HG02759 (cell line): ENCODE data around the gene LAMA5.
A peak's percentile ranks its signal among the peaks of the same experiment; 100 is the strongest.
"Not testable (repeated sequence)": the region's sequence is repeated elsewhere in the genome, so short reads cannot be mapped to it uniquely, and the experiment has no call there.

Source experiments
- ATAC-seq: cut with Tn5 transposase; IDR thresholded peaks from one replicate; pipeline ENCODE4 v1.9.1; 2021; ENCODE audit warnings: mild to moderate bottlenecking, moderate library complexity; ENCODE audit not compliant: unreplicated experiment

The LAMA5 gene

DNA sequence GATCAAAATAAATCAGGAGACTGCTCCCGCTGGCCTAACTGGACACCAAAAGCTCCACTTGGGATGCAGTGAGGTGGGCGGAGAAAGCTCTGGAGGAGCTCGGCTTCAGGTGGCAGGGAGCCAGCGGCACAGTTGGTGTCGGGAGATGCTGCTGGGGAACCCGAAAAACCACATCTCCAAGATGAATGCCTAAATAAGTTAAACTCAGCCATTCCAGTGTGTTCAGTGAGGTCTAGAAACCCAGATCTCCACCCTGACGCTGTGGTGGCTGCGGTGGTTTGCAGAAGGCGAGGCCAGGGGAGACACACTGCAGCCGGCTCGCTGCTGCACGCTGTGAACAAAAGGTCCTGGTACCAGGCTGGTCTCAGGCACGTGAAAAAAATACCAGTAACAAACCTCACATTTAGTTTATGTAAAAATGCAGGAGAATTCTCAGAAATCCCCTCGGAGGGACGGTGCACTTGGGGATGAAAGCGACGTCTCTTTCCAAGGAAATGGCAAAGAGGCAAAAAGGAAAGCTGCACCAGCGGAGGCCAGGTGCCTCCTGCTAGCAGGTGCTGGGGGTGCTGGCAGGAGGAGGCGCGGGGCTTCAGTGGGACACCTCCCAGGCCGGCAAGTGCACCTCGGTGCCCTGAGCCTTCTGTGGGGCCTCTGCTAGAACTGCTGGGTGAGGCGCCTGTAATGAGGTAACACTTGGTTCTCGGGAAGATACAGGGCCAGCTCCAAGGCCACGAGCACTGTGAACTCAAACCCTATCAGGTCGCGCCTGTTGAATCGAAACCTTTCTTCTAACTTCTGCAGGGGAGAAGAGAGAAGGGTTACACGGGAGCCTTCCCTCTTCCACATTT is 23.4 kb upstream of the LAMA5 start:
- ATAC-seq = no peak

GRCh38 chr20:62389601-62390087 is 22.5 kb upstream of the LAMA5 start:
- no peak for ATAC-seq

DNA sequence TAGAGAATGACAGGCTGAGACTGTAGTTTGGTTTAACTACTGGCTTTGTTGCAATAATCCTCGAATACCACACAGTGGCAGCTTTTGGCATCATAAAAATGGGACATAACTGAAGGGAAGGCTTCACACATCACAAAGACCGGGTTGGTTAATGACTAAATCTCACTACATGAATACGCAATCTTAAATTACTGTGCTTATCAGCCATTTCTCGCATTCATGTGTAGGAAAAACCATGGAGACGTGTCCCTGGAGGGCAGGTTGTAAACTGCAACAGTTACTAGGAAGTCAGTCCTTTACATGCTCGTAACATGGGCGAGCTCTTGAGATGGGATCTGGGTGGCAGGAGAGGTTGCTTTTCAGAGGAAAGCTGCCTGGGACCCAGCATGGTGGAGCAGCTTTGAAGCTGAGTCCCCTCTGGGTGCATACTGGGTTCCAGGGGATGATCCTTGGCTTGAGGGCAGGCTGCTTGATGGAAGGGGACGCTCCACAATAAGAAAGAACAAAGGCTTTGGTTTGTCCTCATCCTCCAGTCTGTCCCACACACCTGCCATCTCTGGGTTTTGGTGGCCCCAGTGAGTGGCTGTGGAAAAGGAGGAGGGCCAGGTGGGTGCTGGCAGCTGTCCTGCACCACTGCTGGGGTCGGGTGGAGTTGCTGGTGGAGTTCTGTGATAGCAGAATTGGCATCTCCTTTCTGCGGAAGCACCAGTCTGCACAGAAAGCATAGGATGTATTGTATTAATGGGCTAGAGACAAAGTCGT is 21.9 kb upstream of the LAMA5 start:
- no peak for ATAC-seq

- ATAC-seq = no peak
These were observed 21.0 kb upstream of the LAMA5 start for GRCh38 chr20:62387933-62388635.

DNA sequence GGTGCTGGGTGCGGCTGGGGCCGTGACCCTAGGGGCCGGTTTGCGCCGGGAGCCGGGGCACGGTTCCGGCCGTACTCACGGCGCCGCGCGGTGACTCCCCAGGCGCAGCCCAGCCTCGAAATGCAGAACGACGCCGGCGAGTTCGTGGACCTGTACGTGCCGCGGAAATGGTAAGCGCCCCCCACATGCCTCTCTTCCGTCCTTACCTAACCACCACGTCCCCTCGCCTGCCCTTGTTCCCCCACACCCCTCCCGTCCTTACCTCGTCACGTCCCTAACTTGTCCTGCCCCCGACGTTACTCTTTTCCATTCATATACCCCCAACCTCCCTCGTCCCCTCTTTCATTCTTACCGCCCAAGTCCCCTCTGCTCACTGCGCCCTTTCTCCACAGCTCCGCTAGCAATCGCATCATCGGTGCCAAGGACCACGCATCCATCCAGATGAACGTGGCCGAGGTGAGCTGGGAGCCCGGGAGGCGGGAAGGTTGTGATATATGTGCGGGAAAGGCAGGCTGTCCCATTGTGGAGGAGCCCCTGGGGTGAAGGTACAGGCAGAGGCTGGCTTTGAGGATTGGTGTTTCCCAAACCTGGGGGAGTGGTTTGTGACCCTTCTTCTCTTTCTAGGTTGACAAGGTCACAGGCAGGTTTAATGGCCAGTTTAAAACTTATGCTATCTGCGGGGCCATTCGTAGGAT is 20.3 kb upstream of the LAMA5 start:
- ATAC-seq = no peak

DNA sequence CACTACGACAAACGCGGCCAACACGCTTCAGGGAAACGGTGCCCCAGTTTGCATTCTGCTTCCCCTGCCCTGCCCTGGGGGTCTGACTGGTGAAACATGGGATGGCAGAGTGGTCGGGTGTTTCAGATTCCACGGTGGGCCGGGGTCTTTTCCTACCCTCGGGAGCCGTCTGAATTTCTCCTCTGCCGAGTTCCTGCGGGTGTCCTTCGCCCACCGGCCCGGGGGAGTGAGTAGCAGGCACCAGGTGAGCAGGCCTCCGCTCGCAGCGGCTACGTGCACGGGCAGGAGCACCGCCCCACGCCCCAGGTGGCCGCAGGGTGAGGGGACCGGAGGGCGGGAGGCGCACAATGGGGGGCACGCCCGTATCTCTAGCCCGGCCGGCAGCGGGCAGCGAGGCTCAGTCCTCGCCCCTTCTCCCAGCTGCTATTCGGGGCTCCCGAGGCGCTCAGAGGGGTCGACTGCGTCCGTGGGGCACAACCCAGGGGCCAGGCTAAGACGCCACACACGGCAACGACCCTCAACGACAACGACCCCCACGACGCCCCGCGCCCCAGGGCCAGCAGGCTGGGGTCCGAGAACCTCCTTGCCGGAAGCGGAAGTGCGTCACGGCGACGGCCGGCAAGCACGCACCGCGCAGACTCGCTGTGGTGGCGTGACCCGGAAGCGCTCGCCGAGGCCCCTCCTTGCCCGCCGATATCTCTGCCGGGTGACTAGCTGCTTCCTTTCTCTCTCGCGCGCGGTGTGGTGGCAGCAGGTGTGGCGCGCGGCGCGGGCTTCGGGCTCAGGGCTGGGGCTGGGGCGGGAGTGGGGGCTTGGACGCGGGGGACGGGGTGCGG is 19.5 kb upstream of the LAMA5 start, which contains the start of gene RPS21:
Gene RPS21, plus strand, starts transcription at position 721 of the 836 bp plus-strand sequence. CDS start 236 bp downstream, outside the sequence.
- ATAC-seq = peak; percentile 87

DNA sequence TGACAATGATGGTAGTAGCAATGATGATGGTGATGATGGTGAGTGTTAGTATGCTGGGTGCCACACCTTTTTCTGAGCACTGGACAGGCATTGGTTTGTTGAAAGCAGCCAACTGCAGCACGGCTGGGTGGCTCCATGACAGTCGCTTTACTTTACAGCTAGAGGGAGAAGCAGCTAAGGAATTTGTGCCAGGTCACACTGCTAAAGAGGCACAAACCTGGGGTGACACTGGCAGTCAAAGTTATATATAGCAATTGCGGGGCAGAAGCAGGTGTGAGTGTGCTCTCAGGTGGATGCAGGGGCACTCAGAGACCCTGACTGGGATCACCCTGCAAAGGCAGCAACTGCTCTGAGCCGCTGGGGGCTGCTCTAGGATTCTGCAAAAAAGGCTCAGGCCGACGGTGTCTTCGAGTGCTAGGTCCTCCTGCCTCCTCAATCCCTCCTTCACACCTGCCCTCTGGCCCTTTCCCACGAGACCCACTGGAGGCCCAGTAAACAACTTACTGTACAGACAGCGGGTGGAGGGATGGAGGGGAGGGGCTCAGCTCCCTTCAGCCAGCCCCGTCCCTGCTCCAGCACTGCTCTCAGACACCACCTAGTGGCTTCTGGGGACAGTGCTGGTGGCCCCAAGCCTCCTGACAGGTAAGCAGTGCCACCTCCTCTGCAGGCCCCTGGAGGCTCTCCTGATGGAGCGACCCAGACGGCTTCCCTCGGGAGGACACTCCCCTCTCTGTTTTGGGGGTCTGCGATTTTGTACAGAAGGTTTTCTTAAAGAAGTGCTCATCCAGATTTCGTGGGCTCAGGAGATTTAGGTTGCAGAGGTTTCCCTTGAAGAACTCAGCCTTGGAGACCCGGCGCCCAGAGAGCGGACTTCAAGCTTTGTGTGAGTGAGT is 15.4 kb upstream of the LAMA5 start:
- peak; percentile 70 for ATAC-seq

DNA sequence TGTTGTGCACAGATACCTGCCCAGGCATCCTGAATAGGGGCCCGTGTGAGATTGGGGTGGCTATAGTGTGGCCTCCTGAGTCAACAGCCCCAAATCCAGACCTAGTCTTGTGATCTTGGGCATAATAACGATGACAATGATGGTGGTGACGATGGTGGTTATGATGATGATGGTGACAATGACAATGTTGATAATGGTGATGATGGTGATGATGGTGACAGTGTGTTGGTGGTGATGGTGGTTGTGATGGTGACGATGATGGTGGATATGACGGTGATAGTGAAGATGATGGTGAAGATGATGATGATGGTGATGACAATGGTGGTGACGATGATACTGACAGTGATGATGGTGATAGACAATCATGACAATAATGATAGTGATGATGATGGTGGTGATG is 14.7 kb upstream of the LAMA5 start:
- no peak for ATAC-seq

- no peak for ATAC-seq
These were observed 14.2 kb upstream of the LAMA5 start for GRCh38 chr20:62381202-62381797.

DNA sequence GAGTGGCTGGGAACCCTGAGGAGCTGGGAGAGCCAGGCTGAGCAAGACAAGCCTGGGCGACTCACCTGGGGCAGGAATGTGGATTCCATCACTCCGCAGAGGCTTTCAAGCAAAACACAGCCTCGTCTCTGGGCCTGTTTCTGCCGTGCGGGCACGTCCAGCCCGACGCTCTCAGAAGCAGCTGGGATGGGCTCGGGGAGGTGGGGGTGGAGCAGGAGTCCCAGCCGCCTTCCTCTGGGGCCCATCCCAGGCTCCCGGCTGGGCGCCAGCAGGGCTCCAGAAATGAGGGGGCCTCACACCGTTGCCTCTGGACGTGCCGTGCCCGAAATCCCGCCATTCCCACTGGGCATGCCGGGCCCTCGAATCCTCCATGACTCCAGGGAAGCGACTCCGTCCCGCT is 11.1 kb upstream of the LAMA5 start:
- no peak for ATAC-seq

GRCh38 chr20:62377615-62378178 is 10.6 kb upstream of the LAMA5 start:
- ATAC-seq = no peak

GRCh38 chr20:62377064-62377461 is 10.0 kb upstream of the LAMA5 start:
- no peak for ATAC-seq

DNA sequence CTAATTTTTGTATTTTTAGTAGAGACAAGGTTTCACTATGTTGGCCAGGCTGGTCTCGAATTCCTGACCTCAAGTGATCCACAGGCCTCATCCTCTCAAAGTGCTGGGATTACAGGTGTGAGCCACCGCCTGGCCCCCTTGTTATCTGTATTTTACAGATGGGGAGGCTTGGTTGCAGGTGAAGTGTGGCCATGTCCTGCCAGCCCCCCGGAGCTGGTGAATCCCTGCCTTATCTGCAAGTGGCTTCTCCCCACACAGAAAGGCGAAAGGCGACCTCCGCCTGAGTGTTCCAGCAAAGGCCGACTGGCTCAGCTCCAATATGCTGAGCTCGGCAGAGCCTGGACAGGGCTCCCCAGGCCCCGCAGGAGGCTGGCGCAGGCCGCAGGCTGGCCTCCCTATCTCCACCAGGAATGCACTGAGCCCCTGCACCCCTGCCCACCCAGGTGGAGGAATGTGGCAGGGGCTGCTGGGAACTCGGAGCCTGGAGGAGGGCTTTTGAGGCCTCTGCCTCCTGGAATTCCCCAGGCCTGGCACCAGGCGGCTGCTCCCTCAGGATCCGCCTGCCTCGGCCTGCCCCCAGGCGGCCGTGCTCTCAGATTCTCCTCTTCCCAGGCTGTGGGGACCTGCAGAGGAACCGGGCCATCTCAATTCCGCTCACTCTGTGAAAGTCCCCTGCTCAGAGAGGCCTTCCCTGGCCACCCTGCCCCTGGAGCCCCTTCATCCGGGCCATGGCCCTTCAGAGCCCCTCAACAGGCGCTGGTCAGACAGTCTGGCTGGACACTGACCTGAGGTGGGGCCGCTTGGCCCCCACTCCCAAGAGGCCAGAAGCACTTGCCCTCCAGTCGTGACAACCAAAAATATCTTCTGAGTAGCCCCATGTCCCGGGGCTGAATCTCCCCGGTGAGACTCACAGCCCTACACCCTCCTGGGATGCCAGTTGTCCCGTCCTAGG is 9.3 kb upstream of the LAMA5 start:
- ATAC-seq = no peak

DNA sequence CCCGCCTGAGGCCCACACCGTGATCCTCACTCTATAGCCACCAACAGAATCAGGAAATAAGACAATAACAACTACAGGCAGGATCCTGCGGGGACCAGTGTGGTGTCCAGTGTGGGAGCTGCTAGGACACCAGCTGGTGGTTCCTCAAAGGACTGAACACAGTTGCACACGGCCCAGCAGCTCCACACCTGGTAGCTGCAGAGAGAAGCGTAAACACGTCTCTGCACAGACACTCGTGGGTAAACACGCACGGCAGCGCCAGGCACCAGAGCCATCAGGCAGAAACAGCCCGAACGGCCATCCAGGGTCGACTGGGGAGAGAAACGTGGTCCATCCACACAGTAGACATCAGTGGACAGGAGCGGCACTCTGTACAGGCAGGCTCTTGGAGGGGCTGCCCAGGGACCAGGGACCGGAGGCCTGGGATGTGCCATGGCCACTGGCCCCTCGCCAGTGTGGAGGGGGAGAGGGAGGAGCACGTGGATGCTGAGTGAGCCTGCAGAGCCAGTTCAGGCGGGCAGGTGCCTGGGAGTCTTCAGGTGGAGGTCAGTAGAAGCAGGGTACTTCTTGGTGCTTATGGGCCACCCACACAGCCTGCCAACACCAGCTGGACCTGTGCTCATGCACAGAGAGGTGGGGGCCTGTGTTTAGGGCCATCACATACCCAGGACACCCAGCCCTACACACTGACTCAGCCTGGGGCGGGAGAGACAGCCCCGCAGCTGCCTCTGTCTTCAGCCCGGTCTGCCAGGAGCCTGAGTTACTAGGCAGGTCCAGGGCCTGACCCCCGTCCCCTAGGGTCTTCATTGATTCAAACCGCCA is 7.4 kb upstream of the LAMA5 start:
- ATAC-seq = no peak

DNA sequence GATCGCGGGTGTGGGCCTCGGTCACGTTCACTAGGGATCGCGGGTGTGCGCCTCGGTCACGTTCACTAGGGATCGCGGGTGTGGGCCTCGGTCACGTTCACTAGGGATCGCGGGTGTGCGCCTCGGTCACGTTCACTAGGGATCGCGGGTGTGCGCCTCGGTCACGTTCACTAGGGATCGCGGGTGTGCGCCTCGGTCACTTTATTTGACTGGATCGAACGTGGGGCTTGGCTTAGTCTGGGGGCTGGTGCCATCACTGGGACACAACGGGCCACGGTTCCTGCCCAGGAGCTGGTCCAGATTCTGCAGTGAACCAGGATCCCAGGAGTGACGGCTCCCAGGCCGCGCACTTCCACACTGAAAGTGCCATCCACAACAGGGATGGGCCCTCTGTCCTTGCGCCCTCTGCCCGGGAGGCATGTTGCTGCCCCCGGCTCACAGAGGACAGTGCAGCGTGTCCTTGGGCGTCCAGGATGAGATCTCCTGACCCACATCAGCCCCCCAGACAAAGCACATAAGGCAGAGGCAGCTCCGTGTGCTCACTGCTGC is 6.6 kb upstream of the LAMA5 start:
- ATAC-seq = not testable (repeated sequence)
